HL-60 (cell line): ENCODE measurements around the gene STX7.

Source experiments
- GABPA ChIP-seq: IDR thresholded peaks from 2 replicates; pipeline ENCODE4 v1.6.1; 2012; ENCODE audit warnings: low read depth
- POLR2AphosphoS5 ChIP-seq: IDR thresholded peaks from 2 replicates; pipeline ENCODE4 v1.6.1; 2012; ENCODE audit warnings: low read depth
- TF ChIP-seq, protein P1 (sequence below): IDR thresholded peaks from one replicate; pipeline ENCODE4 v1.5.1; 2011; ENCODE audit warnings: low read length, control low read depth, inconsistent platforms; ENCODE audit not compliant: insufficient read depth
- TF ChIP-seq, protein P2 (sequence below): IDR thresholded peaks from 2 replicates; pipeline ENCODE4 v1.6.1; 2012; ENCODE audit warnings: low read depth; ENCODE audit not compliant: insufficient replicate concordance

DNA sequence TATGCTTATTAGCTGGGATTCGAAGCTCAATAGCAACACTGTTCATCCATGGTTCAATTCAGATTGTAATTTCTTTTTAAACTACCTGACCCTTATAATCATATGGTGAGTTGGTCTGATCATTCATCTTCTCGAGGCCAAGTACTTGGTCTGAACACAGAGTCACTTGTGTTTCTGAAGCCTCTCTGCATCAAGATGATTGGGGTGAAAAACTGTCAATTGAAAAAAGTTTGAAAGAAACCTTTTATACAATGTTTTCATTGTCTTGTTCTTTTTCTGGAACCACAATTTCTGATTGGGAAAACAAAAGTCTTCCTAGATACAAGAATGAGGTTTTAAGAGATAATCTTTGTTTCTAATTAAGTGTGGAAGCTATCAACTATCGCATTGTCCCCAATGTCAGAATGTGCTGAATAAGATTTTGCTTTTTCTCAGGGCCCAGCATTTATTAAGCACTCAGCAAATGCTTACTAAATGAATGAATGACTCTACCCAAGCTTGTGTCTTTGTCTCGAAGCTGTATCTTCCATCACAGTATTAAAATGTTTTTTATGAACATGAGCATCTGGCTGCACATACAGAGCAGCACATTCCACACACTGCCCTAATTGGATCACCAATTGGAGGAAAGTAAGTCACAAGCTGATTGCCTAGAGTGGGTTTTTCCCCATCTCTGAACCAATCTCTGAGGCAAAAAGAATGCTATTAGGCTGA, 66.6 kb downstream of the STX7 start:
- TF ChIP-seq, protein P1, sequence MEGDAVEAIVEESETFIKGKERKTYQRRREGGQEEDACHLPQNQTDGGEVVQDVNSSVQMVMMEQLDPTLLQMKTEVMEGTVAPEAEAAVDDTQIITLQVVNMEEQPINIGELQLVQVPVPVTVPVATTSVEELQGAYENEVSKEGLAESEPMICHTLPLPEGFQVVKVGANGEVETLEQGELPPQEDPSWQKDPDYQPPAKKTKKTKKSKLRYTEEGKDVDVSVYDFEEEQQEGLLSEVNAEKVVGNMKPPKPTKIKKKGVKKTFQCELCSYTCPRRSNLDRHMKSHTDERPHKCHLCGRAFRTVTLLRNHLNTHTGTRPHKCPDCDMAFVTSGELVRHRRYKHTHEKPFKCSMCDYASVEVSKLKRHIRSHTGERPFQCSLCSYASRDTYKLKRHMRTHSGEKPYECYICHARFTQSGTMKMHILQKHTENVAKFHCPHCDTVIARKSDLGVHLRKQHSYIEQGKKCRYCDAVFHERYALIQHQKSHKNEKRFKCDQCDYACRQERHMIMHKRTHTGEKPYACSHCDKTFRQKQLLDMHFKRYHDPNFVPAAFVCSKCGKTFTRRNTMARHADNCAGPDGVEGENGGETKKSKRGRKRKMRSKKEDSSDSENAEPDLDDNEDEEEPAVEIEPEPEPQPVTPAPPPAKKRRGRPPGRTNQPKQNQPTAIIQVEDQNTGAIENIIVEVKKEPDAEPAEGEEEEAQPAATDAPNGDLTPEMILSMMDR: no peak
- TF ChIP-seq GABPA (no peak), POLR2AphosphoS5 (no peak)
- TF ChIP-seq, protein P2, sequence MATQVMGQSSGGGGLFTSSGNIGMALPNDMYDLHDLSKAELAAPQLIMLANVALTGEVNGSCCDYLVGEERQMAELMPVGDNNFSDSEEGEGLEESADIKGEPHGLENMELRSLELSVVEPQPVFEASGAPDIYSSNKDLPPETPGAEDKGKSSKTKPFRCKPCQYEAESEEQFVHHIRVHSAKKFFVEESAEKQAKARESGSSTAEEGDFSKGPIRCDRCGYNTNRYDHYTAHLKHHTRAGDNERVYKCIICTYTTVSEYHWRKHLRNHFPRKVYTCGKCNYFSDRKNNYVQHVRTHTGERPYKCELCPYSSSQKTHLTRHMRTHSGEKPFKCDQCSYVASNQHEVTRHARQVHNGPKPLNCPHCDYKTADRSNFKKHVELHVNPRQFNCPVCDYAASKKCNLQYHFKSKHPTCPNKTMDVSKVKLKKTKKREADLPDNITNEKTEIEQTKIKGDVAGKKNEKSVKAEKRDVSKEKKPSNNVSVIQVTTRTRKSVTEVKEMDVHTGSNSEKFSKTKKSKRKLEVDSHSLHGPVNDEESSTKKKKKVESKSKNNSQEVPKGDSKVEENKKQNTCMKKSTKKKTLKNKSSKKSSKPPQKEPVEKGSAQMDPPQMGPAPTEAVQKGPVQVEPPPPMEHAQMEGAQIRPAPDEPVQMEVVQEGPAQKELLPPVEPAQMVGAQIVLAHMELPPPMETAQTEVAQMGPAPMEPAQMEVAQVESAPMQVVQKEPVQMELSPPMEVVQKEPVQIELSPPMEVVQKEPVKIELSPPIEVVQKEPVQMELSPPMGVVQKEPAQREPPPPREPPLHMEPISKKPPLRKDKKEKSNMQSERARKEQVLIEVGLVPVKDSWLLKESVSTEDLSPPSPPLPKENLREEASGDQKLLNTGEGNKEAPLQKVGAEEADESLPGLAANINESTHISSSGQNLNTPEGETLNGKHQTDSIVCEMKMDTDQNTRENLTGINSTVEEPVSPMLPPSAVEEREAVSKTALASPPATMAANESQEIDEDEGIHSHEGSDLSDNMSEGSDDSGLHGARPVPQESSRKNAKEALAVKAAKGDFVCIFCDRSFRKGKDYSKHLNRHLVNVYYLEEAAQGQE: no peak
